Urothelium cell line (cell line): ENCODE measurements around the gene CHST7.
"Not testable (repeated sequence)": the region's sequence is repeated elsewhere in the genome, so short reads cannot be mapped to it uniquely, and the experiment has no call there.

Experiments
- DNase-seq: peaks from one replicate; pipeline ENCODE4 v3.0.0; 2011; ENCODE audit warnings: low spot score, mixed read lengths
- FAIRE-seq: peaks from 2 replicates; lab custom pipeline; 2011; peaks lifted over from hg19 to GRCh38; lab: Jason Lieb, UNC

The CHST7 gene

GRCh38 chrX:46573331-46573891 lies at the start of gene CHST7:
CHST7 (plus strand) TSS chrX:46573765; CDS start chrX:46573932, 167 bp downstream.
- DNase-seq (no peak), FAIRE-seq (no peak)

DNA sequence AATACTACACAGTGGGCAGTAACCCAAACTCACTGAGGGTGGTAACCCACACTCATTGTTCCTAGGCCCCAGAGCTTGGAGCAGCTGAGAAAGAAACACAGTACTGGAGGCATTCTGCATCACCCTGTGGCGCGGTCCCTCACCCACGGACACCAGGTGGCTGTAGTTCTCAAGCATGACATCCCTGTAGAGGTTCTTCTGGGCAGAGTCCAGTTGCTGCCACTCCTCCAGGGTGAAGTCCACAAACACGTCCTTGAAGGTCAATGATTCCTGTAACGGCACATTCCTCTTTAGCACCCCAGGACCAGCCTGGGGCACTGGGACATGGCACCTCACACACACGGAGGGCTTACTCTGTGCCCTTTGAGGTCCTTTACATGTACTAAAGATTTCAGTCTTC lies 44.9 kb upstream of the CHST7 start:
- DNase-seq, FAIRE-seq: not testable (repeated sequence)

- DNase-seq, FAIRE-seq: not testable (repeated sequence)
These were observed 43.7 kb upstream of the CHST7 start for GRCh38 chrX:46529740-46530403.

DNA sequence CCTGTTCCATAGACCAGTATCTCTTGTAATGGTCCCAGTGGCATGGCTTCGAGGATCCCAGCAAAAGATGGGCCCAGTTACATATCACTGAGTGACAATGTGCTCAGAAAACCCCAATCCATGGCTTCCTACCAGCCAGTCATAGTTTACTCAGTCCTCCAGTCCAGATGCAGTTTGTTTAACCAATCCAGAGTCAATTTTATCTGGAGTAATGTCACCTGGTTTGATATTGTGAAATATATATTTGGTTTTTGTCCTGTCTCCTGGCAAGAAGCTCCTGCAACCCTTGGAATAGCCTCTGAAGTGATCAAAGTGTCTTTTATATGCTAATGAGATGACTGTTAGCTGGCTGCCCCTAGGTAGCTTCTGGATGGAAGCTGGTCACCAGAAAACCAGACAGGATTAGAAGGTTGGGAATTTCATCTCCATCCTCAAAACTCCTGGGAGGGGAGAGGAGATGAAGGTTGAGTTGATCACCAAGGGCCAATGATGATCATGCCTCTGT lies 43.1 kb upstream of the CHST7 start:
- FAIRE-seq, result not testable (repeated sequence)

DNA sequence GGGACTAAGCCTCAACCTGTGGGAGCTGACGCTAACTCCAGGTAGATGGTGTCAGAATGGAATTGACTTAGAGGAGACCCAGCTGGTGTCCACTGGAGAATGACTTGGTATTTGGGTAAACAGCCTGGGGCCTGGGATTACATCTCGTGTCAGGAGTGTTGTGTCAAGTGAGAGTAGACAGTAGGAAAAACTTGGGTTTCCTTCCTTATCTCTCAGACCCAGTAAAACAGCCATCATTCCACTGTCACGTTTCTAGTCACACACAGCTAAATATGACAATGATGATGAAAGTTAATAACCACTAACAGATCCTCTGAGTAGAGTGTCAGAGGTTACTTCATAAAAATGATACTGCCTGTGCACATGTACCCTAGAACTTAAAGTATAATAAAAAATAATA lies 42.1 kb upstream of the CHST7 start:
- no peak for FAIRE-seq
- DNase-seq, result no peak

More for the DNA sequence above, 43.1 kb upstream of the CHST7 start:
- DNase-seq, result not testable (repeated sequence)

- no peak for DNase-seq
- no peak for FAIRE-seq
These were observed 30.1 kb upstream of the CHST7 start for GRCh38 chrX:46543441-46543840.

DNA sequence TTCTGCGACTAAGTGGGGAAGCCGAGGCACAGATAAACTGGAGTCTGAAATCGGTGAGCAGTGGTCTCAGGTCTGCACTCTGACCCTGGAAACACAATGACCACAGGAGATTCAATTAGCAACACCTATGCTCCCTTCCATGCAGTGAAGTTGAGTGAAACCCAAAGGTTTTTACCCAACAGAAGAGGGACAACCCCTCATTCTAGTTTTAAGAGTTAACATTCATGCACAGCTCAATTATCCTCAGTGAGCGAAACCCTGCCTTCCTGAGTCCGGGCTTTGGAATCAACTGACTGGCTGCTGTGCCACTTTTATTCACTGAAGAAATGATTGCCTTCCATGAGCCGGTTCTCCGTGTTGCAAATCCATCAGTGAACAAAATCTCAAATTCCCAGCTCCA lies 29.0 kb upstream of the CHST7 start:
- not testable (repeated sequence) for FAIRE-seq, DNase-seq

GRCh38 chrX:46545111-46546005 lies 28.2 kb upstream of the CHST7 start, which contains the start of gene ZNF674:
ZNF674 (minus strand) TSS chrX:46545421; CDS start chrX:46542087, 3,334 bp downstream.
- DNase-seq, result peak; percentile 91
- peak; percentile 59 for FAIRE-seq

GRCh38 chrX:46547857-46548256 lies 25.7 kb upstream of the CHST7 start:
- FAIRE-seq (no peak), DNase-seq (no peak)

DNA sequence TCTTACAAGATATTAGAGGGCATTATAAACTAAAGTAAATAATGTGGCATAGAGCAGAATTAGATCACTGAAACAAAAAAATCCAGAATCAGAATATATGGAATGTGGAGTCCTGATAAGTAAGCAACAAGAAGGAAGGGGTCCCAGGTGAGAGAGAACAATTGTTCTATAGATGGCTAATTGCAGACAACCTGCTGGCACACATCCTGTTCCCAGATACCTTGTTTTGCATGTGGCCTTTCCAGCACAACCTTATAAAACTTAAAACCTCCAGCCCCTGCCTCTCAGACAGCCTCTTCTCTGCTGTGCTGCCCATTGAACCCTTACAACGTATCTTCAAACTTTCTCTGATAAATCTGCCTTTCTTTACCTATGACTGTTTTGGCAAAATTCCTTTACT lies 23.7 kb upstream of the CHST7 start:
- DNase-seq (no peak), FAIRE-seq (no peak)

- DNase-seq (peak; percentile 26), FAIRE-seq (no peak)
These were observed 22.0 kb upstream of the CHST7 start for GRCh38 chrX:46551494-46552128.

GRCh38 chrX:46553935-46554334 lies 19.6 kb upstream of the CHST7 start:
- DNase-seq (no peak), FAIRE-seq (no peak)

GRCh38 chrX:46554942-46555341 lies 18.6 kb upstream of the CHST7 start:
- no peak for FAIRE-seq

DNA sequence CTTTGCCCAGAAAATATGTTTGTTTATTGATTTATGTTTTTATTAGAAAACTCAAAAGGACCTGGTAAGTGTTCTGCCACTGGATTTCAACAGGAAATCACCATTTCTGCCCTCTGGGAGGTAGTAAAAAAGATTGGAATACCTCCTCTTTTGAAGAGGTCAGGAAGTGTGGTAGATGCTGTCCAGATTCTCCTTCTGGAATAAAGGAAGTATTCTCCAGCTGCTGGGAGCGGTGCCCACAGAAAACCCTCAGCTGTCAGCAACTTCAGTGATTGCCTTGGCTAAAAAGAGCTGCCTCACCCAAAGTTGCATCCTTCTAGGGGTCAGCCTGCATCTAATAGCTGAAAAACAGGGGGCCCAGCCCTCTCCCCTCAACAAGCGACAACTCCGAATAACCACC lies 14.5 kb upstream of the CHST7 start:
- FAIRE-seq (no peak), DNase-seq (no peak)

More at GRCh38 chrX:46554942-46555341, 18.6 kb upstream of the CHST7 start:
- DNase-seq, result no peak

DNA sequence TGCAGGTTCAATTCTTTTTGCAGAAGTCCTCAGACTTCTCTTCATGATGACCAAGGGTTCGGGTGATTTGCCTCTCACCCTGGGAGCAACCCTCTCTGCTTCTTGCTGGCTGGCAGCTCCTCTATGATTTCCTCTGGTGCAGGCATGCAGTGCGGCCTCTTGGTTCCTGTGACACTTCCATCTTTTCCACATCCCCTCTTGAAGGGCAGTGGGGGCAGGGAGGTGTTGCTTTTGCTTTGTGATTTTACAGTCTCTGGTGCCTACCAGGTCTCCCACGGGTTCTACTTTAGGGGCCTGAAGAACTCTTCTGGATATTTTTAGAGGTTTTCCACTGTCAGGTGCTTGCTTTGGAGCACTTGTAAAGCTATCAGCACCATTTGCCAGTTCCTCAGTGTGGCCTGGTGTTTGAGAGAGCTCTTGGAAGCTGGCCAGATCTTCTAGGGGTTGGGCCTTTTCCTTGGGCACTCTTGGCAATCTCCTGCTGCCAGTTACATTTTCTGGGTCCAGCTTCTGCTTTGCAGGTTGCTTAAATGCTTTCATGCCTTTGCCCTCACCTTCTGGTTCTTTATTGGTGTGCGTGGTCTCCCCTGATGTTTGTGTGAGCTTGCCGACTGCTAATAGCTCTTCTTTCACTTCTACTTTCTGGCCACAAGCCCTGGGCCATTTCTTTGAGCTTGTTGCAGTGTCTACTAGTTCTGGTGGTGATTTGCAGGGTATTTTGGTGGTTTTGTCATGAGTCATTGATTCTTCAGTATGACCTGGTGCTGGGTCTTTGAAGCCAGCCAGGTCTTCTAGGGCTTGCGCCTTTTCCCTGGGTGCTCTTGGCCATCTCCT lies 11.5 kb upstream of the CHST7 start:
- FAIRE-seq (no peak), DNase-seq (no peak)

- FAIRE-seq, result no peak
- no peak for DNase-seq
These were observed 6.2 kb upstream of the CHST7 start for GRCh38 chrX:46567388-46567787.

DNA sequence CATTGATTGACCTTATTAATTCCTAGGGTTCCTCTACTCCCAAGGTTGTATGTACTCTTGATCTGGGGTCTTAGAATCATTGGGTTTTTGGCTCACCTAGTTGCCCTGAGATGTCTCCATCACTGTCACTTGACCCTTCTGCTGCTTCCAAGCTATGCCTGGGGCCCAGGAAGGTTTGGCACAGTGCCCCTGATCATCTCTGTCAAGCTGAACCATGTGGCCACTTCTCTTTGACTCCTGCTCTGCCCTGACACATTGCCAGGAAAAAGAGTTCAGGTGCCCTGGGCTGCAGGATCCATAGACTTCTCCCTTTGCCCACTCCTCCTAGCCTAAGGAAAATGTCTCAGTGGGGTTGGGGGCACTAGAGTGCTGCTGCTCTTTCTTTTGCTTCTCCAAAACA lies 3.9 kb upstream of the CHST7 start:
- DNase-seq, result no peak
- FAIRE-seq, result no peak

GRCh38 chrX:46571423-46572339 lies 1.9 kb upstream of the CHST7 start:
- FAIRE-seq, result no peak
- no peak for DNase-seq
